HUES64 (cell line): ENCODE data around the gene TFPT.

ENCODE experiments used
- H3K27ac ChIP-seq: 2 replicates; pipeline ENCODE4 v1.7.0; 2013; ENCODE audit warnings: low read depth, low read length, inconsistent platforms
- H3K27me3 ChIP-seq: 2 replicates; pipeline ENCODE4 v1.6.1; 2013; ENCODE audit warnings: mild to moderate bottlenecking, low read length; ENCODE audit not compliant: insufficient read depth
- H3K36me3 ChIP-seq: 2 replicates; pipeline ENCODE4 v1.6.1; 2013; ENCODE audit warnings: mild to moderate bottlenecking, low read length; ENCODE audit not compliant: insufficient read depth
- H3K4me1 ChIP-seq: 2 replicates; pipeline ENCODE4 v1.6.1; 2013; ENCODE audit warnings: mild to moderate bottlenecking, low read length, moderate library complexity; ENCODE audit not compliant: insufficient read depth
- H3K4me3 ChIP-seq: 2 replicates; pipeline ENCODE4 v1.5.1; 2013; ENCODE audit warnings: mild to moderate bottlenecking, low read length, moderate library complexity
- H3K9ac ChIP-seq: 2 replicates; pipeline ENCODE4 v1.6.1; 2013; ENCODE audit warnings: mild to moderate bottlenecking, low read depth, low read length
- H3K9me3 ChIP-seq: 2 replicates; pipeline ENCODE4 v1.6.1; 2013; ENCODE audit warnings: low read depth, low read length; ENCODE audit not compliant: insufficient read depth
- WGBS: fragments of 150-250, 120-280 bp; methylation state at CpG from one replicate; pipeline ENCODE4 v1.1.7; 2013; ENCODE audit warnings: missing lambda C conversion rate; 5-methylcytosine and 5-hydroxymethylcytosine counted together

TFPT gene

GRCh38 chr19:54062643-54063042 lies 52.8 kb downstream of the TFPT start:
- no peaks in the 10 kb centered on the region for H3K9me3 ChIP-seq
- H3K36me3 ChIP-seq = no peaks in the 10 kb centered on the region
- WGBS = 91% methylated on average over 9 of the region's 9 CpGs
- no peaks in the 10 kb centered on the region for H3K4me1 ChIP-seq
- no peak overlapping the region for H3K4me3 ChIP-seq
- no peaks in the 10 kb centered on the region for H3K27me3 ChIP-seq
- H3K27ac ChIP-seq = no peak overlapping the region
- no peak overlapping the region for H3K9ac ChIP-seq
